ENCODE results near the gene WEE1.

Gene WEE1

GRCh38 chr11:9573052-9573774 lies at the start of gene WEE1:
Gene WEE1, plus strand, starts transcription at chr11:9573670. Its CDS starts 264 bp downstream, at chr11:9573934.
- peak within 1 kb of the TSS; percentile 93 for H3K4me3 ChIP-seq (ENCODE audit: low read length)
- H3K4me1 ChIP-seq (ENCODE audit: control insufficient read depth, insufficient read depth, low read length), result no peaks in the 10 kb centered on the region
- no CpG with 5 or more reads among the region's 73 CpGs for WGBS (ENCODE audit: insufficient coverage, insufficient read length)
- no peaks in the 10 kb centered on the region for H3K9me3 ChIP-seq (ENCODE audit: control insufficient read depth, insufficient read depth, low read length)
- DNase-seq (ENCODE audit: low read depth, low spot score), result peak; percentile 94
- H3K36me3 ChIP-seq (ENCODE audit: control insufficient read depth, insufficient read depth, low read length), result peaks cover 6% of the 10 kb centered on the region; the same call in 1 of the 2 replicates
- H3K27me3 ChIP-seq (ENCODE audit: control insufficient read depth, insufficient read depth, low read length), result no peaks in the 10 kb centered on the region
- H3K27ac ChIP-seq (ENCODE audit: low read length), result no peak within 1 kb of the TSS

GRCh38 chr11:9524001-9524400 lies 49.5 kb upstream of the WEE1 start:
- Histone ChIP-seq H3K9me3 (ENCODE audit: control insufficient read depth, insufficient read depth, low read length) (no peaks in the 10 kb centered on the region), H3K36me3 (ENCODE audit: control insufficient read depth, insufficient read depth, low read length) (no peaks in the 10 kb centered on the region; the same call in 1 of the 2 replicates), H3K27ac (ENCODE audit: low read length) (no peak overlapping the region), H3K4me1 (ENCODE audit: control insufficient read depth, insufficient read depth, low read length) (no peaks in the 10 kb centered on the region), H3K27me3 (ENCODE audit: control insufficient read depth, insufficient read depth, low read length) (no peaks in the 10 kb centered on the region), H3K4me3 (ENCODE audit: low read length) (no peak overlapping the region)
- no peak for DNase-seq (ENCODE audit: low read depth, low spot score)
- WGBS (ENCODE audit: insufficient coverage, insufficient read length), result no CpG with 5 or more reads among the region's 2 CpGs

GRCh38 chr11:9525116-9525515 lies 48.4 kb upstream of the WEE1 start:
- no CpG with 5 or more reads among the region's 3 CpGs for WGBS (ENCODE audit: insufficient coverage, insufficient read length)
- H3K27ac ChIP-seq (ENCODE audit: low read length), result no peak overlapping the region
- H3K36me3 ChIP-seq (ENCODE audit: control insufficient read depth, insufficient read depth, low read length), result no peaks in the 10 kb centered on the region; the same call in 1 of the 2 replicates
- peaks cover 2% of the 10 kb centered on the region for H3K4me1 ChIP-seq (ENCODE audit: control insufficient read depth, insufficient read depth, low read length)
- no peak for DNase-seq (ENCODE audit: low read depth, low spot score)
- no peaks in the 10 kb centered on the region for H3K9me3 ChIP-seq (ENCODE audit: control insufficient read depth, insufficient read depth, low read length)
- H3K4me3 ChIP-seq (ENCODE audit: low read length), result no peak overlapping the region
- H3K27me3 ChIP-seq (ENCODE audit: control insufficient read depth, insufficient read depth, low read length), result no peaks in the 10 kb centered on the region

- no peaks in the 10 kb centered on the region for H3K9me3 ChIP-seq (ENCODE audit: control insufficient read depth, insufficient read depth, low read length)
- H3K4me3 ChIP-seq (ENCODE audit: low read length), result no peak overlapping the region
- no peak overlapping the region for H3K27ac ChIP-seq (ENCODE audit: low read length)
- no peak for DNase-seq (ENCODE audit: low read depth, low spot score)
- H3K36me3 ChIP-seq (ENCODE audit: control insufficient read depth, insufficient read depth, low read length), result no peaks in the 10 kb centered on the region; the same call in 1 of the 2 replicates
- no CpG with 5 or more reads among the region's 8 CpGs for WGBS (ENCODE audit: insufficient coverage, insufficient read length)
- H3K27me3 ChIP-seq (ENCODE audit: control insufficient read depth, insufficient read depth, low read length), result no peaks in the 10 kb centered on the region
- H3K4me1 ChIP-seq (ENCODE audit: control insufficient read depth, insufficient read depth, low read length), result peaks cover 2% of the 10 kb centered on the region
These were observed 45.9 kb upstream of the WEE1 start for GRCh38 chr11:9527481-9528135.

GRCh38 chr11:9528136-9528501 lies 45.4 kb upstream of the WEE1 start:
- H3K9me3 ChIP-seq (ENCODE audit: control insufficient read depth, insufficient read depth, low read length), result no peaks in the 10 kb centered on the region
- no peaks in the 10 kb centered on the region for H3K27me3 ChIP-seq (ENCODE audit: control insufficient read depth, insufficient read depth, low read length)
- H3K4me3 ChIP-seq (ENCODE audit: low read length), result no peak overlapping the region
- peaks cover 2% of the 10 kb centered on the region for H3K4me1 ChIP-seq (ENCODE audit: control insufficient read depth, insufficient read depth, low read length)
- H3K27ac ChIP-seq (ENCODE audit: low read length), result no peak overlapping the region
- no peaks in the 10 kb centered on the region; the same call in 1 of the 2 replicates for H3K36me3 ChIP-seq (ENCODE audit: control insufficient read depth, insufficient read depth, low read length)
- WGBS (ENCODE audit: insufficient coverage, insufficient read length), result no CpG with 5 or more reads among the region's 1 CpG
- DNase-seq (ENCODE audit: low read depth, low spot score), result no peak

- no CpG with 5 or more reads among the region's 12 CpGs for WGBS (ENCODE audit: insufficient coverage, insufficient read length)
These were observed 44.7 kb upstream of the WEE1 start for GRCh38 chr11:9528573-9529333.

GRCh38 chr11:9529334-9529650 lies 44.2 kb upstream of the WEE1 start:
- no peak overlapping the region for H3K27ac ChIP-seq (ENCODE audit: low read length)
- no peaks in the 10 kb centered on the region for H3K9me3 ChIP-seq (ENCODE audit: control insufficient read depth, insufficient read depth, low read length)
- DNase-seq (ENCODE audit: low read depth, low spot score), result no peak
- H3K36me3 ChIP-seq (ENCODE audit: control insufficient read depth, insufficient read depth, low read length), result no peaks in the 10 kb centered on the region; the same call in 1 of the 2 replicates
- H3K27me3 ChIP-seq (ENCODE audit: control insufficient read depth, insufficient read depth, low read length), result no peaks in the 10 kb centered on the region
- no peak overlapping the region for H3K4me3 ChIP-seq (ENCODE audit: low read length)
- H3K4me1 ChIP-seq (ENCODE audit: control insufficient read depth, insufficient read depth, low read length), result peaks cover 2% of the 10 kb centered on the region
- no CpG with 5 or more reads among the region's 3 CpGs for WGBS (ENCODE audit: insufficient coverage, insufficient read length)

More at GRCh38 chr11:9528573-9529333, 44.7 kb upstream of the WEE1 start:
- Histone ChIP-seq H3K36me3 (ENCODE audit: control insufficient read depth, insufficient read depth, low read length) (no peaks in the 10 kb centered on the region; the same call in 1 of the 2 replicates), H3K4me1 (ENCODE audit: control insufficient read depth, insufficient read depth, low read length) (peaks cover 2% of the 10 kb centered on the region), H3K4me3 (ENCODE audit: low read length) (no peak overlapping the region), H3K27me3 (ENCODE audit: control insufficient read depth, insufficient read depth, low read length) (no peaks in the 10 kb centered on the region), H3K27ac (ENCODE audit: low read length) (no peak overlapping the region), H3K9me3 (ENCODE audit: control insufficient read depth, insufficient read depth, low read length) (no peaks in the 10 kb centered on the region)
- no peak for DNase-seq (ENCODE audit: low read depth, low spot score)

- Histone ChIP-seq H3K4me1 (ENCODE audit: control insufficient read depth, insufficient read depth, low read length) (peaks cover 2% of the 10 kb centered on the region), H3K27me3 (ENCODE audit: control insufficient read depth, insufficient read depth, low read length) (no peaks in the 10 kb centered on the region), H3K9me3 (ENCODE audit: control insufficient read depth, insufficient read depth, low read length) (no peaks in the 10 kb centered on the region), H3K27ac (ENCODE audit: low read length) (no peak overlapping the region), H3K4me3 (ENCODE audit: low read length) (no peak overlapping the region), H3K36me3 (ENCODE audit: control insufficient read depth, insufficient read depth, low read length) (no peaks in the 10 kb centered on the region; the same call in 1 of the 2 replicates)
- DNase-seq (ENCODE audit: low read depth, low spot score), result no peak
- WGBS (ENCODE audit: insufficient coverage, insufficient read length), result no CpG with 5 or more reads among the region's 9 CpGs
These were observed 43.3 kb upstream of the WEE1 start for GRCh38 chr11:9530020-9530621.

- H3K27me3 ChIP-seq (ENCODE audit: control insufficient read depth, insufficient read depth, low read length), result no peaks in the 10 kb centered on the region
- H3K36me3 ChIP-seq (ENCODE audit: control insufficient read depth, insufficient read depth, low read length), result no peaks in the 10 kb centered on the region; the same call in 1 of the 2 replicates
- no peak for DNase-seq (ENCODE audit: low read depth, low spot score)
- WGBS (ENCODE audit: insufficient coverage, insufficient read length), result no CpG with 5 or more reads among the region's 8 CpGs
- no peak overlapping the region for H3K27ac ChIP-seq (ENCODE audit: low read length)
- no peaks in the 10 kb centered on the region for H3K9me3 ChIP-seq (ENCODE audit: control insufficient read depth, insufficient read depth, low read length)
- peaks cover 2% of the 10 kb centered on the region for H3K4me1 ChIP-seq (ENCODE audit: control insufficient read depth, insufficient read depth, low read length)
- no peak overlapping the region for H3K4me3 ChIP-seq (ENCODE audit: low read length)
These were observed 42.4 kb upstream of the WEE1 start for GRCh38 chr11:9530901-9531625.

- H3K27me3 ChIP-seq (ENCODE audit: control insufficient read depth, insufficient read depth, low read length), result no peaks in the 10 kb centered on the region
- no peak overlapping the region for H3K27ac ChIP-seq (ENCODE audit: low read length)
- H3K4me1 ChIP-seq (ENCODE audit: control insufficient read depth, insufficient read depth, low read length), result peaks cover 2% of the 10 kb centered on the region
- H3K36me3 ChIP-seq (ENCODE audit: control insufficient read depth, insufficient read depth, low read length), result no peaks in the 10 kb centered on the region
- WGBS (ENCODE audit: insufficient coverage, insufficient read length), result no CpG with 5 or more reads among the region's 9 CpGs
- no peak overlapping the region for H3K4me3 ChIP-seq (ENCODE audit: low read length)
- no peak for DNase-seq (ENCODE audit: low read depth, low spot score)
- H3K9me3 ChIP-seq (ENCODE audit: control insufficient read depth, insufficient read depth, low read length), result no peaks in the 10 kb centered on the region
These were observed 40.4 kb upstream of the WEE1 start for GRCh38 chr11:9533058-9533457.
